Keratinocyte (primary cell): ENCODE data around the gene CPNE1. TPM values are rescaled to one million over a fixed set of nuclear protein-coding genes. Genes with fewer than 3 reads are reported as not detected.

Source experiments
- DNase-seq: peaks from one replicate; pipeline ENCODE4 v3.0.0-alpha.2; 2011; ENCODE audit warnings: low read depth, missing footprints, low spot score
- FAIRE-seq: peaks from 2 replicates; lab custom pipeline; 2011; peaks lifted over from hg19 to GRCh38; lab: Jason Lieb, UNC
- H2AFZ ChIP-seq: 2 replicates; pipeline ENCODE4 v1.6.0; 2012; ENCODE audit warnings: low read length, control low read depth, inconsistent platforms; ENCODE audit not compliant: control insufficient read depth
- H3K27ac ChIP-seq: 2 replicates; pipeline ENCODE4 v1.5.1; 2011; ENCODE audit warnings: low read length; ENCODE audit not compliant: control insufficient read depth, insufficient read depth
- H3K27me3 ChIP-seq: 3 replicates; pipeline ENCODE4 v1.6.0; 2011; ENCODE audit warnings: low read length; ENCODE audit not compliant: control insufficient read depth, insufficient read depth; ENCODE audit errors: extremely low read depth
- H3K36me3 ChIP-seq, 2 experiments: 2 replicates in 1 of 2; 3 replicates in 1 of 2; pipeline ENCODE4 v1.5.1; 2011; ENCODE audit warnings: low read length in 2 of 2, mild to moderate bottlenecking in 1 of 2; ENCODE audit not compliant: control insufficient read depth in 2 of 2, insufficient read depth in 2 of 2; ENCODE audit errors: extremely low read depth in 1 of 2
- H3K4me1 ChIP-seq: 3 replicates; pipeline ENCODE4 v1.5.1; 2011; ENCODE audit warnings: low read length; ENCODE audit not compliant: control insufficient read depth, insufficient read depth; ENCODE audit errors: extremely low read depth
- H3K4me2 ChIP-seq: 3 replicates; pipeline ENCODE4 v1.6.0; 2011; ENCODE audit warnings: low read depth, low read length; ENCODE audit not compliant: control insufficient read depth, insufficient read depth; ENCODE audit errors: extremely low read depth
- H3K4me3 ChIP-seq, 3 experiments: fragments of 200-600 bp in 1 of 3; sonication (generic) in 1 of 3; 2 replicates in 2 of 3; 3 replicates in 1 of 3; pipeline ENCODE4 v1.5.1; 2011 to 2016; ENCODE audit warnings: low read length in 3 of 3, mild to moderate bottlenecking in 3 of 3, control low read depth in 2 of 3, inconsistent platforms in 1 of 3, low read depth in 1 of 3, mixed read lengths in 1 of 3, mixed run types in 1 of 3, moderate library complexity in 1 of 3; ENCODE audit not compliant: control insufficient read depth in 2 of 3, insufficient read depth in 2 of 3; ENCODE audit errors: extremely low read depth in 1 of 3
- H3K79me2 ChIP-seq: 2 replicates; pipeline ENCODE4 v1.6.0; 2012; ENCODE audit warnings: low read length; ENCODE audit not compliant: control insufficient read depth, insufficient read depth
- H3K9ac ChIP-seq: 3 replicates; pipeline ENCODE4 v1.6.0; 2011; ENCODE audit warnings: low read length; ENCODE audit not compliant: control insufficient read depth, insufficient read depth; ENCODE audit errors: extremely low read depth
- H3K9me1 ChIP-seq: 3 replicates; pipeline ENCODE4 v1.6.0; 2011; ENCODE audit warnings: low read length; ENCODE audit not compliant: control insufficient read depth, insufficient read depth; ENCODE audit errors: extremely low read depth
- H3K9me3 ChIP-seq: 2 replicates; pipeline ENCODE4 v1.5.1; 2012; ENCODE audit warnings: low read depth, low read length; ENCODE audit not compliant: control insufficient read depth
- H4K20me1 ChIP-seq: 3 replicates; pipeline ENCODE4 v1.6.0; 2011; ENCODE audit warnings: low read length; ENCODE audit not compliant: control insufficient read depth, insufficient read depth; ENCODE audit errors: extremely low read depth
- EZH2 ChIP-seq: IDR thresholded peaks from one replicate; pipeline ENCODE4 v1.6.1; 2012; ENCODE audit warnings: inconsistent platforms, mild to moderate bottlenecking, low read length, moderate library complexity
- dilution Hi-C: fragments of 300-500 bp; cut with MboI; formaldehyde crosslinking; loops from one replicate; pipeline ENCODE4 v1.7.0; 2020; ENCODE audit warnings: low sequenced_read_pairs; ENCODE audit not compliant: extremely low pct_ligation_motif_present
- polyA plus RNA-seq, 5 experiments: library from polyadenylated mRNA; depleted of rRNA in 3 of 5; stranded (reverse) in 3 of 5; stranded (forward) in 1 of 5; unstranded in 1 of 5; fragments of >200 nt; gene quantifications; 1 replicate in 1 of 5; 2 replicates in 3 of 5; 3 replicates in 1 of 5; pipeline versions ENCODE4 v1.2.1 to v1.2.3, GENCODE V29; 2011 to 2012; ENCODE audit warnings: missing spikeins in 2 of 5, low read depth in 1 of 5, low replicate concordance in 1 of 5
- TF ChIP-seq, protein P1 (sequence below), 3 experiments: IDR thresholded peaks in 1 of 3; conservative IDR thresholded peaks in 1 of 3; optimal IDR thresholded peaks in 1 of 3; 2 replicates in 2 of 3; 3 replicates in 1 of 3; pipeline versions ENCODE3 to v1.5.1; 2011; ENCODE audit warnings: low read length in 3 of 3, mild to moderate bottlenecking in 3 of 3, moderate library complexity in 2 of 3, control low read depth in 1 of 3, inconsistent platforms in 1 of 3; ENCODE audit not compliant: insufficient read depth in 2 of 3; ENCODE audit errors: extremely low read depth in 1 of 3

Gene CPNE1
- polyA plus RNA-seq, 1 donor (not counting 4 experiments of a cell fraction or from before 2014, with no cell fraction given), result 111 TPM

DNA sequence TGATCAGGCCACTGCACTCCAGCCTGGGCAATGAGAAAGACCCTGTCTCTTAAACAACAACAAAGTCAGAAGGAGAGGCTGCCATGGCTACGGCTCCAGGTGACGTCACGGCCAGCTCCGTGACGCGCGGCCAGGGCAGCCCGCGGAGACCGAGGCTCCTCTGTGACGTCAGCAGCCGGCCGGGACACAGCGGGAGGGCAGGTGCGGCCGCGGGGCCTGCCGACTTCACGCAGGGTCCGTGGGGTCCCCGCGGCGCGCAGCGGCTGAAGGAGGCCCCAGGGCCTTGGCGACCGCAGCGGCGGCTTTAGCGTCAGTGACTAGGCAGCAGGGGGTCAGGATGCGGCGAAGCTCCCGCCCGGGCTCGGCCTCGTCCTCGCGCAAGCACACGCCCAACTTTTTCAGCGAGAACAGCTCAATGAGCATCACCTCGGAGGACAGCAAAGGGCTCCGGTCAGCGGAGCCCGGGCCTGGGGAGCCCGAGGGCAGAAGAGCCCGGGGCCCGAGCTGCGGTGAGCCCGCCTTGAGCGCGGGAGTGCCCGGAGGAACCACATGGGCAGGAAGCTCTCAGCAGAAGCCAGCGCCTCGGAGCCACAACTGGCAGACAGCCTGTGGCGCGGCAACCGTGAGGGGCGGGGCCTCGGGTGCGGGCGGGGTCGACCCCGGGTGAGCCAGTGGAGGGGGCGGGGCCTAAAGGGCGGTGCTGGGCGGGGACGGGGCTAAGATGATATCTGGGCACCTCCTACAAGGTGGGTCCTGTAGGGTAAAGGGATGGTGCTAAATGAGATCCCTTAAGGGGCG, 48.8 kb downstream of the CPNE1 start, which contains the start of gene SPAG4:
TSS of gene SPAG4 (plus strand) at position 163 of the 798 bp plus-strand sequence. CDS start at position 338, 175 bp downstream.
- dilution Hi-C loops, result no loop called here
- Histone ChIP-seq H4K20me1 (no peaks in the 10 kb centered on the region), H3K4me3 (peak within 1 kb of the TSS; percentile 36 to 65 (median 61)), H3K9me3 (no peaks in the 10 kb centered on the region), H3K9ac (peak within 1 kb of the TSS; percentile 66), H3K4me1 (peaks cover 22% of the 10 kb centered on the region), H3K4me2 (peak within 1 kb of the TSS; percentile 87), H3K36me3 (peaks cover 0 to 3% of the 10 kb centered on the region in 2 experiments), H2AFZ (peak within 1 kb of the TSS; percentile 76), H3K27ac (peak within 1 kb of the TSS; percentile 56), H3K79me2 (no peaks in the 10 kb centered on the region), H3K9me1 (no peaks in the 10 kb centered on the region), H3K27me3 (no peaks in the 10 kb centered on the region)
- DNase-seq (no peak), FAIRE-seq (no peak)
- TF ChIP-seq EZH2, result no peak
- TF ChIP-seq, protein P1, sequence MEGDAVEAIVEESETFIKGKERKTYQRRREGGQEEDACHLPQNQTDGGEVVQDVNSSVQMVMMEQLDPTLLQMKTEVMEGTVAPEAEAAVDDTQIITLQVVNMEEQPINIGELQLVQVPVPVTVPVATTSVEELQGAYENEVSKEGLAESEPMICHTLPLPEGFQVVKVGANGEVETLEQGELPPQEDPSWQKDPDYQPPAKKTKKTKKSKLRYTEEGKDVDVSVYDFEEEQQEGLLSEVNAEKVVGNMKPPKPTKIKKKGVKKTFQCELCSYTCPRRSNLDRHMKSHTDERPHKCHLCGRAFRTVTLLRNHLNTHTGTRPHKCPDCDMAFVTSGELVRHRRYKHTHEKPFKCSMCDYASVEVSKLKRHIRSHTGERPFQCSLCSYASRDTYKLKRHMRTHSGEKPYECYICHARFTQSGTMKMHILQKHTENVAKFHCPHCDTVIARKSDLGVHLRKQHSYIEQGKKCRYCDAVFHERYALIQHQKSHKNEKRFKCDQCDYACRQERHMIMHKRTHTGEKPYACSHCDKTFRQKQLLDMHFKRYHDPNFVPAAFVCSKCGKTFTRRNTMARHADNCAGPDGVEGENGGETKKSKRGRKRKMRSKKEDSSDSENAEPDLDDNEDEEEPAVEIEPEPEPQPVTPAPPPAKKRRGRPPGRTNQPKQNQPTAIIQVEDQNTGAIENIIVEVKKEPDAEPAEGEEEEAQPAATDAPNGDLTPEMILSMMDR (optimal IDR thresholded peaks at IDR 0.05 in 1 of 3, IDR thresholded peaks at IDR 0.05 in 1 of 3, conservative IDR thresholded peaks at IDR 0.05 in 1 of 3; ENCODE audit: extremely low read depth in 1 of 3, insufficient read depth in 2 of 3, low read length in 3 of 3), result no peak

DNA sequence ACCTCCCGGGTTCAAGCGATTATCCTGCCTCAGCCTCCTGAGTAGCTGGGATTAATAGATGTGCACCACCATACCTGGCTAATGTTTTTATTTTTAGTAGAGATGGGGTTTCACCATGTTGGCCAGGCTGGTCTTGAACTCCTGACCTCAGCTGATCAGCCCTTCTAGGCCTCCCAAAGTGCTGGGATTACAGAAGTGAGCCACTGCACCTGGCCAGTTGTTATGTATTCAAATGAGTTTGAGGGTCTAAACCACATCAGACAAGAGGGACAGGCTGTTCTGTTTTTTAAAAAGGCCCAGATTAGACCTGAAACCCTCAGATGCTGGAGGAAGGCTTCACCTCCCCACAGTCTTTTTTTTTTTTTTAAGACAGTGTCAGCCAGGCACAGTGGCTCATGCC, 53.2 kb downstream of the CPNE1 start:
- H3K9me1 ChIP-seq, result no peaks in the 10 kb centered on the region

More for the DNA sequence above, 53.2 kb downstream of the CPNE1 start:
- no peak overlapping the region for H3K27ac ChIP-seq
- no peaks in the 10 kb centered on the region for H3K9me3 ChIP-seq
- peaks cover 14% of the 10 kb centered on the region for H3K4me1 ChIP-seq
- H3K9ac ChIP-seq, result no peak overlapping the region
- no peaks in the 10 kb centered on the region for H3K36me3 ChIP-seq
- DNase-seq (no peak), FAIRE-seq (no peak)
- H2AFZ ChIP-seq, result no peak overlapping the region
- H3K27me3 ChIP-seq, result no peaks in the 10 kb centered on the region
- TF ChIP-seq EZH2, result no peak
- TF ChIP-seq, protein P1 (optimal IDR thresholded peaks at IDR 0.05 in 1 of 3, IDR thresholded peaks at IDR 0.05 in 1 of 3, conservative IDR thresholded peaks at IDR 0.05 in 1 of 3; ENCODE audit: extremely low read depth in 1 of 3, insufficient read depth in 2 of 3, low read length in 3 of 3), result no peak
- H3K4me2 ChIP-seq, result no peak overlapping the region
- no peaks in the 10 kb centered on the region for H4K20me1 ChIP-seq
- no peak overlapping the region for H3K4me3 ChIP-seq
- H3K79me2 ChIP-seq, result no peaks in the 10 kb centered on the region
- dilution Hi-C loops, result no loop called here
